Measurements from ENCODE around the gene C10orf53. TPM values are rescaled to one million over a fixed set of nuclear protein-coding genes. Genes with fewer than 3 reads are reported as not detected.

The C10orf53 gene
- total RNA-seq, 1 experiment from 2014 or later, result not detected

- ATAC-seq, result no peak
- DNase-seq (ENCODE audit: low spot score), result no peak
- ChIA-PET POLR2A (no interaction called here), CTCF (no interaction called here)
- H3K4me3 Mint-ChIP-seq, result no peak overlapping the region
- peaks cover 40% of the 10 kb centered on the region for H3K36me3 Mint-ChIP-seq
- H3K9me3 Mint-ChIP-seq, result peaks cover 7% of the 10 kb centered on the region; the same call in 1 of the 2 replicates
- H3K27ac Mint-ChIP-seq, result no peak overlapping the region
- no peaks in the 10 kb centered on the region for H3K27me3 Mint-ChIP-seq (ENCODE audit: low read depth)
- no peaks in the 10 kb centered on the region for H3K4me1 Mint-ChIP-seq
- TF ChIP-seq RELA (CRISPR knock-in tag; IDR thresholded peaks at IDR 0.05; ENCODE audit: borderline replicate concordance) (no peak), NR2C2 (CRISPR knock-in tag; IDR thresholded peaks at IDR 0.05) (no peak), OVOL2 (CRISPR knock-in tag; IDR thresholded peaks at IDR 0.05; ENCODE audit: borderline replicate concordance) (no peak), CDX4 (CRISPR knock-in tag; IDR thresholded peaks at IDR 0.05; ENCODE audit: borderline replicate concordance) (no peak), ATF1 (CRISPR knock-in tag; IDR thresholded peaks at IDR 0.05) (no peak), E2F1 (CRISPR knock-in tag; IDR thresholded peaks at IDR 0.05) (no peak), STAT6 (CRISPR knock-in tag; conservative IDR thresholded peaks at IDR 0.05; ENCODE audit: low read depth) (no peak), TEAD4 (CRISPR knock-in tag; IDR thresholded peaks at IDR 0.05) (no peak), ZNF416 (CRISPR knock-in tag; IDR thresholded peaks at IDR 0.05) (no peak), CTCF (IDR thresholded peaks at IDR 0.05) (no peak), E2F5 (CRISPR knock-in tag; IDR thresholded peaks at IDR 0.05) (no peak), USF1 (CRISPR knock-in tag; IDR thresholded peaks at IDR 0.05) (no peak), TP53 (CRISPR knock-in tag; IDR thresholded peaks at IDR 0.05) (no peak), CBFB (CRISPR knock-in tag; IDR thresholded peaks at IDR 0.05; ENCODE audit: low read depth) (no peak), ATF6 (CRISPR knock-in tag; IDR thresholded peaks at IDR 0.05) (no peak), FOXK1 (CRISPR knock-in tag; IDR thresholded peaks at IDR 0.05) (no peak)
Measured at GRCh38 chr10:49737474-49738201, 58.2 kb downstream of the C10orf53 start.

All from WTC11 (cell line).